HUES48 (cell line): ENCODE data around the gene CACNA1H.

Experiments
- H3K27ac ChIP-seq: one replicate; pipeline ENCODE4 v1.7.0; 2013; ENCODE audit warnings: low read depth, low read length, inconsistent platforms
- H3K27me3 ChIP-seq: 2 replicates; pipeline ENCODE4 v1.6.1; 2013; ENCODE audit warnings: mild to moderate bottlenecking, low read length; ENCODE audit not compliant: control insufficient read depth, insufficient read depth
- H3K36me3 ChIP-seq: 2 replicates; pipeline ENCODE4 v1.6.1; 2013; ENCODE audit warnings: low read length; ENCODE audit not compliant: control insufficient read depth, insufficient read depth
- H3K4me1 ChIP-seq: 2 replicates; pipeline ENCODE4 v1.6.1; 2013; ENCODE audit warnings: mild to moderate bottlenecking, low read length; ENCODE audit not compliant: control insufficient read depth, insufficient read depth
- H3K4me3 ChIP-seq: 2 replicates; pipeline ENCODE4 v1.5.1; 2013; ENCODE audit warnings: mild to moderate bottlenecking, low read depth, low read length
- H3K9ac ChIP-seq: 2 replicates; pipeline ENCODE4 v1.6.1; 2013; ENCODE audit warnings: mild to moderate bottlenecking, low read depth, low read length, moderate library complexity
- H3K9me3 ChIP-seq: 2 replicates; pipeline ENCODE4 v1.6.1; 2013; ENCODE audit warnings: low read length; ENCODE audit not compliant: control insufficient read depth, insufficient read depth

Gene CACNA1H

GRCh38 chr16:1208239-1208830 is 55.4 kb downstream of the CACNA1H start:
- no peaks in the 10 kb centered on the region for H3K27me3 ChIP-seq
- H3K4me1 ChIP-seq = no peaks in the 10 kb centered on the region
- no peak overlapping the region for H3K27ac ChIP-seq
- H3K36me3 ChIP-seq = peaks cover 25% of the 10 kb centered on the region
- H3K9me3 ChIP-seq = no peaks in the 10 kb centered on the region
- no peak overlapping the region for H3K9ac ChIP-seq
- no peak overlapping the region for H3K4me3 ChIP-seq

- H3K27ac ChIP-seq = no peak overlapping the region
- H3K9me3 ChIP-seq = no peaks in the 10 kb centered on the region
- no peak overlapping the region for H3K9ac ChIP-seq
- H3K27me3 ChIP-seq = no peaks in the 10 kb centered on the region
- H3K36me3 ChIP-seq = peaks cover 25% of the 10 kb centered on the region
- H3K4me1 ChIP-seq = no peaks in the 10 kb centered on the region
- H3K4me3 ChIP-seq = no peak overlapping the region
These were observed 56.2 kb downstream of the CACNA1H start for GRCh38 chr16:1209081-1209480.

GRCh38 chr16:1210461-1210860 is 57.6 kb downstream of the CACNA1H start:
- no peak overlapping the region for H3K9ac ChIP-seq
- H3K4me3 ChIP-seq = no peak overlapping the region
- H3K36me3 ChIP-seq = peaks cover 25% of the 10 kb centered on the region
- no peaks in the 10 kb centered on the region for H3K4me1 ChIP-seq
- H3K27ac ChIP-seq = no peak overlapping the region
- no peaks in the 10 kb centered on the region for H3K9me3 ChIP-seq
- no peaks in the 10 kb centered on the region for H3K27me3 ChIP-seq

GRCh38 chr16:1211451-1212268 is 58.8 kb downstream of the CACNA1H start:
- Histone ChIP-seq H3K27me3 (no peaks in the 10 kb centered on the region), H3K4me3 (no peak overlapping the region), H3K36me3 (peaks cover 31% of the 10 kb centered on the region)

GRCh38 chr16:1212616-1213194 is 59.8 kb downstream of the CACNA1H start:
- no peaks in the 10 kb centered on the region for H3K9me3 ChIP-seq
- no peak overlapping the region for H3K9ac ChIP-seq
- H3K27ac ChIP-seq = no peak overlapping the region
- H3K4me3 ChIP-seq = no peak overlapping the region
- no peaks in the 10 kb centered on the region for H3K4me1 ChIP-seq
- peaks cover 40% of the 10 kb centered on the region for H3K36me3 ChIP-seq
- H3K27me3 ChIP-seq = no peaks in the 10 kb centered on the region

More at GRCh38 chr16:1211451-1212268, 58.8 kb downstream of the CACNA1H start:
- no peak overlapping the region for H3K9ac ChIP-seq
- no peak overlapping the region for H3K27ac ChIP-seq
- no peaks in the 10 kb centered on the region for H3K4me1 ChIP-seq
- no peaks in the 10 kb centered on the region for H3K9me3 ChIP-seq

GRCh38 chr16:1213231-1213630 is 60.3 kb downstream of the CACNA1H start:
- Histone ChIP-seq H3K36me3 (peaks cover 42% of the 10 kb centered on the region), H3K4me1 (no peaks in the 10 kb centered on the region), H3K4me3 (no peak overlapping the region), H3K27me3 (no peaks in the 10 kb centered on the region), H3K9me3 (no peaks in the 10 kb centered on the region), H3K27ac (no peak overlapping the region), H3K9ac (no peak overlapping the region)

GRCh38 chr16:1213796-1214372 is 61.0 kb downstream of the CACNA1H start:
- Histone ChIP-seq H3K4me3 (no peak overlapping the region), H3K4me1 (no peaks in the 10 kb centered on the region), H3K27me3 (no peaks in the 10 kb centered on the region), H3K36me3 (peaks cover 38% of the 10 kb centered on the region), H3K27ac (no peak overlapping the region), H3K9me3 (no peaks in the 10 kb centered on the region), H3K9ac (no peak overlapping the region)

GRCh38 chr16:1214719-1215118 is 61.8 kb downstream of the CACNA1H start:
- no peak overlapping the region for H3K4me3 ChIP-seq
- no peak overlapping the region for H3K9ac ChIP-seq
- peaks cover 40% of the 10 kb centered on the region for H3K36me3 ChIP-seq
- no peaks in the 10 kb centered on the region for H3K9me3 ChIP-seq
- no peaks in the 10 kb centered on the region for H3K27me3 ChIP-seq
- no peaks in the 10 kb centered on the region for H3K4me1 ChIP-seq
- no peak overlapping the region for H3K27ac ChIP-seq

GRCh38 chr16:1215574-1216295 is 62.8 kb downstream of the CACNA1H start:
- Histone ChIP-seq H3K27ac (no peak overlapping the region), H3K9me3 (no peaks in the 10 kb centered on the region), H3K4me1 (no peaks in the 10 kb centered on the region), H3K9ac (no peak overlapping the region), H3K36me3 (peaks cover 46% of the 10 kb centered on the region), H3K4me3 (no peak overlapping the region), H3K27me3 (no peaks in the 10 kb centered on the region)

- H3K9ac ChIP-seq = no peak overlapping the region
- peaks cover 41% of the 10 kb centered on the region for H3K36me3 ChIP-seq
- H3K4me3 ChIP-seq = no peak overlapping the region
- no peaks in the 10 kb centered on the region for H3K27me3 ChIP-seq
- H3K27ac ChIP-seq = no peak overlapping the region
- no peaks in the 10 kb centered on the region for H3K4me1 ChIP-seq
- H3K9me3 ChIP-seq = no peaks in the 10 kb centered on the region
These were observed 63.4 kb downstream of the CACNA1H start for GRCh38 chr16:1216296-1216619.
